ENCODE data around the gene PPP2CA.
A peak's percentile ranks its signal among the peaks of the same experiment; 100 is the strongest.

PPP2CA gene

GRCh38 chr5:134145779-134146581 lies 79.9 kb downstream of the PPP2CA start:
- DNase-seq: peak; percentile 33

- no peak for DNase-seq
These were observed 80.7 kb downstream of the PPP2CA start for GRCh38 chr5:134145041-134145757.
